Left lung (tissue), 10 donors: ENCODE results near the gene KCNV2. TPM values are rescaled to one million over a fixed set of nuclear protein-coding genes. Genes with fewer than 3 reads are reported as not detected.

Experiments
- ATAC-seq: fragments of 200-7000 bp; cut with Tn5 transposase; one replicate; pipeline ENCODE4 v1.9.1; 2020; ENCODE audit warnings: moderate library complexity
- DNase-seq, 4 donors: peaks; one replicate each; pipeline ENCODE4 v3.0.0-alpha.2; 2013 to 2020
- H3K27ac ChIP-seq, 2 donors: fragments of 200-600 bp; sonication (generic) in 1 of 2; one replicate each; pipeline versions ENCODE4 v1.5.0 to v1.8.0; 2020 to 2021
- H3K27me3 ChIP-seq, 2 donors: fragments of 200-600 bp; sonication (generic) in 1 of 2; one replicate each; pipeline versions ENCODE4 v1.5.0 to v1.8.0; 2020 to 2021
- H3K36me3 ChIP-seq, 2 donors: fragments of 200-600 bp; sonication (generic) in 1 of 2; one replicate each; pipeline versions ENCODE4 v1.5.0 to v1.8.0; 2020 to 2021
- H3K4me1 ChIP-seq, 2 donors: fragments of 200-600 bp; one replicate each; pipeline ENCODE4 v1.8.0; 2021
- H3K4me3 ChIP-seq, 2 donors: fragments of 200-600 bp; sonication (generic) in 1 of 2; one replicate each; pipeline versions ENCODE4 v1.5.0 to v1.8.0; 2020 to 2021; ENCODE audit warnings: mild to moderate bottlenecking in 1 of 2
- H3K9me3 ChIP-seq, 2 donors: fragments of 200-600 bp; sonication (generic) in 1 of 2; one replicate each; pipeline versions ENCODE4 v1.5.0 to v1.8.0; 2020 to 2021
- intact Hi-C, 2 donors: fragments of 100-400 bp; cut with DNase I; formaldehyde crosslinking; loops; one replicate each; pipeline versions ENCODE4 v1.11.2 to v1.14.2; 2022
- polyA plus RNA-seq, 6 donors: library from polyadenylated mRNA; unstranded; fragments of 120-200 nt; gene quantifications; one replicate each; pipeline ENCODE4 v1.2.1, GENCODE V29; 2013; ENCODE audit not compliant: insufficient read length in 6 of 6
- total RNA-seq, 2 donors: library from RNA; stranded (reverse); fragmentation: NEBNext Ultra II Directional; extraction: Animal tissue kit (Norgen Biotek cat#: 25700); gene quantifications; one replicate each; pipeline ENCODE4 v1.2.1, GENCODE V29; 2021
- TF ChIP-seq, protein P1 (sequence below), 2 donors: fragments of 200-600 bp; sonication (generic) in 1 of 2; IDR thresholded peaks; one replicate each; pipeline versions ENCODE4 v1.5.0 to v1.8.0; 2021; ENCODE audit warnings: antibody characterized with exemption in 2 of 2
- donor health status: DM: no; HTN: yes; CAD: no.
- donor health status: DM: no; HTN: no; CAD: no.

KCNV2 gene
- total and polyA plus RNA-seq, 8 donors, result 0.17 to 0.31 (median 0.25) TPM; not detected in 2

DNA sequence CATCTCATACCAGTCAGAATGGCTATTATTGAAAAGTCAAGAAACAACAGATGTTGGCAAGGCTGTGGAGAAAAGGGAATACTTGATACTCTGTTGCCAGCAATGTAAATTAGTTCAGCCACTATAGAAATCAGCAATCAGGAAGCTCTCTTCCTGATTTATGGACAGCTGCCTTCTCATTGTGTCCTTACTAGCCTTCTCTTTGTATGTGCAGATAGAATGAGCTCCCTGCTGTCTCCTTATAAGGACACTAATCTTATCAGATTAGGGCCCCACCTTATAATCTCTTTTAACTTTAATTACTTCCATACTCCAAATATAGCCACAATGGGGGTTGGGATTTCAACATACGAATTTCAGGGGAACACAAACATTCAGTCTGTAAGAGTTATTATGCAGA is 38.0 kb downstream of the KCNV2 start:
- no peaks in the 10 kb centered on the region for H3K9me3 ChIP-seq
- no peaks in the 10 kb centered on the region for H3K36me3 ChIP-seq
- H3K4me1 ChIP-seq, result no peaks in the 10 kb centered on the region
- intact Hi-C loops, result no loop called here
- no peak for DNase-seq
- no peak for ATAC-seq
- H3K27me3 ChIP-seq, result no peaks in the 10 kb centered on the region
- no peak overlapping the region for H3K27ac ChIP-seq
- TF ChIP-seq, protein P1, sequence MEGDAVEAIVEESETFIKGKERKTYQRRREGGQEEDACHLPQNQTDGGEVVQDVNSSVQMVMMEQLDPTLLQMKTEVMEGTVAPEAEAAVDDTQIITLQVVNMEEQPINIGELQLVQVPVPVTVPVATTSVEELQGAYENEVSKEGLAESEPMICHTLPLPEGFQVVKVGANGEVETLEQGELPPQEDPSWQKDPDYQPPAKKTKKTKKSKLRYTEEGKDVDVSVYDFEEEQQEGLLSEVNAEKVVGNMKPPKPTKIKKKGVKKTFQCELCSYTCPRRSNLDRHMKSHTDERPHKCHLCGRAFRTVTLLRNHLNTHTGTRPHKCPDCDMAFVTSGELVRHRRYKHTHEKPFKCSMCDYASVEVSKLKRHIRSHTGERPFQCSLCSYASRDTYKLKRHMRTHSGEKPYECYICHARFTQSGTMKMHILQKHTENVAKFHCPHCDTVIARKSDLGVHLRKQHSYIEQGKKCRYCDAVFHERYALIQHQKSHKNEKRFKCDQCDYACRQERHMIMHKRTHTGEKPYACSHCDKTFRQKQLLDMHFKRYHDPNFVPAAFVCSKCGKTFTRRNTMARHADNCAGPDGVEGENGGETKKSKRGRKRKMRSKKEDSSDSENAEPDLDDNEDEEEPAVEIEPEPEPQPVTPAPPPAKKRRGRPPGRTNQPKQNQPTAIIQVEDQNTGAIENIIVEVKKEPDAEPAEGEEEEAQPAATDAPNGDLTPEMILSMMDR (IDR thresholded peaks at IDR 0.05), result no peak
- H3K4me3 ChIP-seq, result no peak overlapping the region

DNA sequence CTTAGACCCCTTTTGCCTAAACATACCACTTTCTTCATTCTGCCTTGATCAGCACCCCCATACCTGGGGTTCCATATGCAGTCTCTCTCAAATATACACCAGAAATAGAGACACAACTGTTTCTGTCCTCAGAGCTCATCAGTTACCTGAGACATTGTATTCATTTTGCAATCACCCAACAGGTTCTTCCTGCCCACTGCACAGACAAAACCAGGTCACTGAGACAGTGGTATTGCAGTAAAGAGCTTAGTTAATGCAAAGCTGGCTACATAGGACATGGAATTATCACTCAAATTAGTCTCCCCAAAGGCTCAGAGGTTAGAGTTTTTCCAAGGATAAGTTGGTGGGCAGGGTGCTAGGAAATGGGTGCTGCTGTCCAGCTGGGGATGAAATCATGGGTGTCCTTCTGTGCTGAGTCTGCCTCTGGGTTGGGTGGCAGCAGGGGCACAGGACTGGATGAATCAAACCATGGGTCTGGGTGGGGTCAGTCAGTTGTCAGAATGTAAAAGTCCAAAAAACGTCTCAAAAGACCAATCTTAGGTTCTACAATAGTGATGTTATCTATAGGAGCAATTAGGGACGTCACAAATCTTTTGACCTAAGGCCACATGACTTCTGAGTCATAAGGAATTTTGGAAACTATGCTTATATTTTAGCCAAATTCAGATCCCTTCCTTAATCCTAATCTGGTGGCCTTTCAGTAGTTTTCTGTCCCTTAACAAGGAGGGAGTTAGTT is 41.0 kb downstream of the KCNV2 start:
- TF ChIP-seq, protein P1 (IDR thresholded peaks at IDR 0.05), result no peak
- Histone ChIP-seq H3K4me3 (no peak overlapping the region), H3K27me3 (no peaks in the 10 kb centered on the region), H3K36me3 (no peaks in the 10 kb centered on the region), H3K9me3 (no peaks in the 10 kb centered on the region), H3K4me1 (no peaks in the 10 kb centered on the region), H3K27ac (no peak overlapping the region)
- intact Hi-C loops, result no loop called here
- DNase-seq, result no peak
- ATAC-seq, result no peak

DNA sequence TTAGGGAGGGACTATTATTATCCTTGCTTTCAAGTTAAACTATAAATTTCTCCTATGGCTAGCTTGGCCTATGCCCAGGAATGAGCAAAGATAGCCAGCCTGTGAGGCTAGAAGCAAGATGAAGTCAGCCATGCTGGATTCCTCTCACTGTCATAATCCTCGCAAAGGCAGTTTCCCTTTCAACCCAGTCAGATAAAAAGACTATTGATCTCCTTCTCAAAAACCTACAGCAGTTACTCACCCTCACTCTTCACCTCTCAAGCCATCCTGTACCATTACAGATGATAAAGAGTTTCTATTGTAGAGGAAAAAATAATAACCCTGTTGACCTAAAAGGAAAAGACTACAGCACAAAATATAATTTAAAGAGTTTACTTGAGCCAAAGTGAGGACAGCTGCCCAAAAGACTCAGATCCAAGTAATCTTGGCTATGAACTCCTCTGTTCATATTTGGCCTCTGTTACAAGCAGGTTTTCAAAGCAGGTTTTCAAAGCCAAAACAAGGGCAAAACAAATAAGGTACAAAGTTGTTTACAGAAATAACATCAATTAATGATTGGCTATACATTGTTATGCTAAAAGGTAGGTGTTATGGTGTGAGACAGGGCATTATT is 41.7 kb downstream of the KCNV2 start:
- ATAC-seq (no peak), DNase-seq (peak in 2 of 4 donors; percentile 9 to 24)
- intact Hi-C loops, result no loop called here
- Histone ChIP-seq H3K27ac (no peak overlapping the region), H3K36me3 (no peaks in the 10 kb centered on the region), H3K9me3 (no peaks in the 10 kb centered on the region), H3K4me1 (no peaks in the 10 kb centered on the region), H3K27me3 (no peaks in the 10 kb centered on the region), H3K4me3 (no peak overlapping the region)
- TF ChIP-seq, protein P1 (IDR thresholded peaks at IDR 0.05), result no peak

DNA sequence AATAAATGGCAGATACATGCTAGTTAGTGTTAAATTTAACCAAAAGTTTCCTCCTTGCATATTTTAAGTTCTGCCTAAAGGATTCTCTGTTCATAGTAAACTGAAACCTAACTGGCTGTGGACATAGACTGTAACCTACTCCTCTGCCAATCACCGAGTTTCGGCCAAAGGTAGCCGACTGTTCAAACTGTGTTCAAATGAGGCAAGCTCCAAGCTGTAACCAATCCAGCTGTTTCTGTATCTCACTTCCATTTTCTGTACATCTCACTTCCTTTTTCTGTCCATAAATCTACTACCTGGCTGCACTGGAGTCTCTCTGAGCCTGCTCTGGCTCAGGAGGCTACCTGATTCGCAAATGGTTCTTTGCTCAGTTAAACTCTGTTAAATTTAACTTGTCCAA is 44.1 kb downstream of the KCNV2 start:
- Histone ChIP-seq H3K36me3 (no peaks in the 10 kb centered on the region), H3K4me1 (no peaks in the 10 kb centered on the region), H3K4me3 (no peak overlapping the region), H3K9me3 (no peaks in the 10 kb centered on the region), H3K27ac (no peak overlapping the region), H3K27me3 (no peaks in the 10 kb centered on the region)
- TF ChIP-seq, protein P1 (IDR thresholded peaks at IDR 0.05), result no peak
- intact Hi-C loops, result no loop called here
- no peak for ATAC-seq
- no peak for DNase-seq

DNA sequence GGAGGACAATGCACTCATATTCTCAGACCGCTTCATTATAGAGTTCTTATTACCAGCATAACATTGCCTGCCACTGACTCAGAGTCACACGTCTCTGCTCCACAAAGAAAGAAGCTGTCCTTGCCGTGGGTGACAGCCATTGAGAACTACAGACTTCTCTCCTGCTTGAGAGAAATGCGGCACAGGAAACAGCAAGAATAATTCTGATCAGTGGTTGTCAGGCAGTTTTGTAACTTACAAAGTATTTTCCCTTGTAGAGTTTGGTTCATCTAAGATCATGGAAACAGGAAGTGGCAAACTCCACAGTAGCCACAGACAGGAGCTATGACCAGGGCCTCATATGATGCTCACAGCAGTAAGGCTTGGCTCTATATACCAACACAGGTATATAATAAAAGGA is 47.0 kb downstream of the KCNV2 start:
- no peaks in the 10 kb centered on the region for H3K9me3 ChIP-seq
- H3K4me3 ChIP-seq, result no peak overlapping the region
- peaks cover 0 to 11% of the 10 kb centered on the region in 2 donors for H3K36me3 ChIP-seq
- no peak for ATAC-seq
- DNase-seq, result no peak
- no peaks in the 10 kb centered on the region for H3K4me1 ChIP-seq
- intact Hi-C loops, result no loop called here
- no peak overlapping the region for H3K27ac ChIP-seq
- no peaks in the 10 kb centered on the region for H3K27me3 ChIP-seq
- TF ChIP-seq, protein P1 (IDR thresholded peaks at IDR 0.05), result no peak
